Tibial nerve (tissue), 4 donors: ENCODE results near the gene XIST.

Experiments used
- EP300 ChIP-seq, 2 donors: sonication (generic); formaldehyde crosslinking; IDR thresholded peaks; one replicate each; pipeline ENCODE4 v1.6.1; 2017; ENCODE audit warnings: antibody characterized with exemption in 2 of 2, mild to moderate bottlenecking in 1 of 2
- POLR2A ChIP-seq, 2 donors: fragments of 450-650 bp; IDR thresholded peaks; one replicate each; pipeline ENCODE4 v1.6.1; 2017; ENCODE audit warnings: antibody characterized with exemption in 2 of 2, mild to moderate bottlenecking in 2 of 2, moderate library complexity in 2 of 2
- TF ChIP-seq, protein P1 (sequence below), 5 experiments: fragments of 200-600 bp in 3 of 5; fragments of 450-650 bp in 2 of 5; sonication (generic) in 3 of 5; IDR thresholded peaks; one replicate each; pipeline ENCODE4 v1.5.1; 2016 to 2019; ENCODE audit warnings: antibody characterized with exemption in 5 of 5, mild to moderate bottlenecking in 3 of 5, moderate library complexity in 2 of 5

DNA sequence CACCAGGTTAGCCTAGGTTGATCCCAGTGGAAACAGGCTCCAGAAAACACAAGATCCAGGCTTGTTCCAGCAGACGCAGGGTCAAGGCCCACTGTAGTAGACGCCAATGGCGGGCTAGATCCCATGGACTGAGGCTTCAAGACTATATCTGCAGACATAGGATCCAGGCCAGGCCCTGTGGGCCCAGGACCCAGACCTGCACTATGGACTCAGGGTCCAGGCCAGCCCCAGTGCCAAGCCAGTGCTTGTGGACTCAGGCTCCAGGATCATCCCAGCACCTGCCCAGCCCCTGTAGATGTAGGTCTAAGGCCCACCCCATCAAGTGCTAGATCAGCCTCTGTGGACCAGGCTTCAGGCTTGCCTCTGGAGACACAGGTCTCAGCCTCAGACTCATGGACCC, 11.3 kb upstream of the XIST start:
- TF ChIP-seq, protein P1, sequence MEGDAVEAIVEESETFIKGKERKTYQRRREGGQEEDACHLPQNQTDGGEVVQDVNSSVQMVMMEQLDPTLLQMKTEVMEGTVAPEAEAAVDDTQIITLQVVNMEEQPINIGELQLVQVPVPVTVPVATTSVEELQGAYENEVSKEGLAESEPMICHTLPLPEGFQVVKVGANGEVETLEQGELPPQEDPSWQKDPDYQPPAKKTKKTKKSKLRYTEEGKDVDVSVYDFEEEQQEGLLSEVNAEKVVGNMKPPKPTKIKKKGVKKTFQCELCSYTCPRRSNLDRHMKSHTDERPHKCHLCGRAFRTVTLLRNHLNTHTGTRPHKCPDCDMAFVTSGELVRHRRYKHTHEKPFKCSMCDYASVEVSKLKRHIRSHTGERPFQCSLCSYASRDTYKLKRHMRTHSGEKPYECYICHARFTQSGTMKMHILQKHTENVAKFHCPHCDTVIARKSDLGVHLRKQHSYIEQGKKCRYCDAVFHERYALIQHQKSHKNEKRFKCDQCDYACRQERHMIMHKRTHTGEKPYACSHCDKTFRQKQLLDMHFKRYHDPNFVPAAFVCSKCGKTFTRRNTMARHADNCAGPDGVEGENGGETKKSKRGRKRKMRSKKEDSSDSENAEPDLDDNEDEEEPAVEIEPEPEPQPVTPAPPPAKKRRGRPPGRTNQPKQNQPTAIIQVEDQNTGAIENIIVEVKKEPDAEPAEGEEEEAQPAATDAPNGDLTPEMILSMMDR (IDR thresholded peaks at IDR 0.05): no peak
- TF ChIP-seq POLR2A (IDR thresholded peaks at IDR 0.05): no peak
- TF ChIP-seq EP300 (IDR thresholded peaks at IDR 0.05): no peak
